Activated CD8-positive, alpha-beta memory T cell treated with anti-CD3 and anti-CD28 coated beads for 24 hours (primary cell): ENCODE results near the gene ALG2.
A peak's percentile ranks its signal among the peaks of the same experiment; 100 is the strongest.

Source experiments
- DNase-seq: peaks from one replicate; pipeline ENCODE4 v3.0.0-alpha.2; 2020

The ALG2 gene

GRCh38 chr9:99190597-99191283 lies 31.0 kb downstream of the ALG2 start:
- DNase-seq = no peak

- no peak for DNase-seq
These were observed 31.7 kb downstream of the ALG2 start for GRCh38 chr9:99189887-99190596.

GRCh38 chr9:99189186-99189585 lies 32.6 kb downstream of the ALG2 start:
- DNase-seq = no peak

GRCh38 chr9:99187311-99187710 lies 34.4 kb downstream of the ALG2 start:
- DNase-seq = no peak

GRCh38 chr9:99185934-99186333 lies 35.8 kb downstream of the ALG2 start:
- no peak for DNase-seq

GRCh38 chr9:99185348-99185632 lies 36.5 kb downstream of the ALG2 start:
- DNase-seq = no peak

GRCh38 chr9:99184475-99185347 lies 37.0 kb downstream of the ALG2 start:
- DNase-seq = peak; percentile 90

GRCh38 chr9:99184110-99184474 lies 37.6 kb downstream of the ALG2 start:
- no peak for DNase-seq

GRCh38 chr9:99183616-99184015 lies 38.1 kb downstream of the ALG2 start:
- DNase-seq = no peak

GRCh38 chr9:99182356-99182755 lies 39.4 kb downstream of the ALG2 start:
- DNase-seq = no peak

- DNase-seq = peak; percentile 62
These were observed 40.1 kb downstream of the ALG2 start for GRCh38 chr9:99181621-99182020.

GRCh38 chr9:99181206-99181605 lies 40.5 kb downstream of the ALG2 start:
- DNase-seq = no peak

GRCh38 chr9:99180662-99181061 lies 41.1 kb downstream of the ALG2 start:
- no peak for DNase-seq

GRCh38 chr9:99180199-99180598 lies 41.5 kb downstream of the ALG2 start:
- no peak for DNase-seq

- no peak for DNase-seq
These were observed 42.5 kb downstream of the ALG2 start for GRCh38 chr9:99178912-99179872.

- DNase-seq = no peak
These were observed 44.0 kb downstream of the ALG2 start for GRCh38 chr9:99177576-99178366.

- no peak for DNase-seq
These were observed 45.2 kb downstream of the ALG2 start for GRCh38 chr9:99176527-99177013.

GRCh38 chr9:99173570-99174504 lies 47.9 kb downstream of the ALG2 start:
- no peak for DNase-seq

- DNase-seq = no peak
These were observed 49.3 kb downstream of the ALG2 start for GRCh38 chr9:99172124-99173091.
